ENCODE data around the gene TFCP2L1. TPM values are rescaled to one million over a fixed set of nuclear protein-coding genes. Genes with fewer than 3 reads are reported as not detected.
"Not testable (repeated sequence)": the region's sequence is repeated elsewhere in the genome, so short reads cannot be mapped to it uniquely, and the experiment has no call there.

The TFCP2L1 gene
- total and polyA plus RNA-seq, 5 experiments from 2014 or later = 0.53 TPM; not detected in 4

- peaks cover 0 to 11% (median 0%) of the 10 kb centered on the region in 3 donors for H3K36me3 Mint-ChIP-seq
- peaks cover 15 to 44% (median 23%) of the 10 kb centered on the region in 5 donors for H3K27me3 Mint-ChIP-seq
- DNase-seq (peak in 1 of 10 donors; percentile 7), ATAC-seq (no peak)
- H3K4me1 Mint-ChIP-seq = peaks cover 0 to 6% (median 0%) of the 10 kb centered on the region in 4 donors
- POLR2A ChIA-PET = no interaction called here
- H3K27ac Mint-ChIP-seq = no peak overlapping the region
- H3K9me3 Mint-ChIP-seq = peaks cover 0 to 5% (median 0%) of the 10 kb centered on the region in 9 donors
- H3K4me3 Mint-ChIP-seq = no peak overlapping the region
These were observed 24.8 kb upstream of the TFCP2L1 start for GRCh38 chr2:121309801-121310200.

GRCh38 chr2:121309323-121309722 is 24.3 kb upstream of the TFCP2L1 start:
- no peak overlapping the region for H3K27ac Mint-ChIP-seq
- peaks cover 15 to 49% (median 26%) of the 10 kb centered on the region in 5 donors for H3K27me3 Mint-ChIP-seq
- POLR2A ChIA-PET = no interaction called here
- no peak overlapping the region for H3K4me3 Mint-ChIP-seq
- H3K9me3 Mint-ChIP-seq = peaks cover 0 to 5% (median 0%) of the 10 kb centered on the region in 9 donors
- peaks cover 0 to 11% (median 0%) of the 10 kb centered on the region in 3 donors for H3K36me3 Mint-ChIP-seq
- no peak for ATAC-seq
- peaks cover 0 to 6% (median 0%) of the 10 kb centered on the region in 4 donors for H3K4me1 Mint-ChIP-seq
- DNase-seq = no peak

- POLR2A ChIA-PET = no interaction called here
- Mint-ChIP-seq H3K36me3 (peaks cover 0 to 11% (median 0%) of the 10 kb centered on the region in 3 donors), H3K27me3 (peaks cover 24 to 72% (median 31%) of the 10 kb centered on the region in 5 donors), H3K9me3 (peaks cover 0 to 5% (median 0%) of the 10 kb centered on the region in 9 donors), H3K27ac (no peak overlapping the region), H3K4me3 (no peak overlapping the region), H3K4me1 (peaks cover 0 to 6% (median 0%) of the 10 kb centered on the region in 4 donors)
- ATAC-seq (no peak), DNase-seq (no peak)
These were observed 22.0 kb upstream of the TFCP2L1 start for GRCh38 chr2:121307048-121307447.

- Mint-ChIP-seq H3K36me3 (peaks cover 0 to 11% (median 0%) of the 10 kb centered on the region in 3 donors), H3K27ac (no peak overlapping the region), H3K4me1 (peaks cover 0 to 6% (median 0%) of the 10 kb centered on the region in 4 donors), H3K27me3 (peaks cover 29 to 88% (median 36%) of the 10 kb centered on the region in 5 donors), H3K4me3 (no peak overlapping the region), H3K9me3 (peaks cover 0 to 9% (median 2%) of the 10 kb centered on the region in 9 donors)
- no peak for ATAC-seq
- POLR2A ChIA-PET = no interaction called here
- DNase-seq = no peak
These were observed 19.9 kb upstream of the TFCP2L1 start for GRCh38 chr2:121304941-121305340.

GRCh38 chr2:121303531-121304263 is 18.7 kb upstream of the TFCP2L1 start:
- peaks cover 0 to 11% (median 0%) of the 10 kb centered on the region in 3 donors for H3K36me3 Mint-ChIP-seq
- H3K27ac Mint-ChIP-seq = peak overlapping the region in 1 of 10 donors; percentile 58

GRCh38 chr2:121301190-121301589 is 16.2 kb upstream of the TFCP2L1 start:
- H3K4me3 Mint-ChIP-seq, ATAC-seq, H3K27ac Mint-ChIP-seq, H3K4me1 Mint-ChIP-seq, DNase-seq, H3K36me3 Mint-ChIP-seq, H3K9me3 Mint-ChIP-seq, POLR2A ChIA-PET: not testable (repeated sequence)
- peaks cover 15 to 52% (median 19%) of the 10 kb centered on the region in 5 donors for H3K27me3 Mint-ChIP-seq

More at GRCh38 chr2:121303531-121304263, 18.7 kb upstream of the TFCP2L1 start:
- no peaks in the 10 kb centered on the region for H3K4me1 Mint-ChIP-seq
- POLR2A ChIA-PET = no interaction called here
- peaks cover 0 to 9% (median 2%) of the 10 kb centered on the region in 9 donors for H3K9me3 Mint-ChIP-seq
- DNase-seq (no peak), ATAC-seq (no peak)
- H3K27me3 Mint-ChIP-seq = peaks cover 29 to 77% (median 36%) of the 10 kb centered on the region in 5 donors
- no peak overlapping the region for H3K4me3 Mint-ChIP-seq

GRCh38 chr2:121298476-121298875 is 13.5 kb upstream of the TFCP2L1 start:
- Mint-ChIP-seq H3K27me3 (peaks cover 5 to 30% (median 11%) of the 10 kb centered on the region in 5 donors), H3K4me1 (no peaks in the 10 kb centered on the region), H3K9me3 (peaks cover 0 to 9% (median 0%) of the 10 kb centered on the region in 9 donors), H3K27ac (no peak overlapping the region), H3K36me3 (no peaks in the 10 kb centered on the region), H3K4me3 (no peak overlapping the region)
- POLR2A ChIA-PET = no interaction called here
- no peak for DNase-seq
- no peak for ATAC-seq

- H3K27ac Mint-ChIP-seq, ATAC-seq, POLR2A ChIA-PET, H3K9me3 Mint-ChIP-seq, DNase-seq, H3K36me3 Mint-ChIP-seq, H3K4me1 Mint-ChIP-seq, H3K4me3 Mint-ChIP-seq: not testable (repeated sequence)
- peaks cover 5 to 24% (median 6%) of the 10 kb centered on the region in 5 donors for H3K27me3 Mint-ChIP-seq
These were observed 12.9 kb upstream of the TFCP2L1 start for GRCh38 chr2:121297866-121298265.

- peaks cover 5 to 19% (median 6%) of the 10 kb centered on the region in 5 donors for H3K27me3 Mint-ChIP-seq
- H3K27ac Mint-ChIP-seq = no peak overlapping the region
- POLR2A ChIA-PET = no interaction called here
- ATAC-seq = no peak
- no peak for DNase-seq
- H3K9me3 Mint-ChIP-seq = peaks cover 0 to 9% (median 0%) of the 10 kb centered on the region in 9 donors
- no peak overlapping the region for H3K4me3 Mint-ChIP-seq
- no peaks in the 10 kb centered on the region for H3K4me1 Mint-ChIP-seq
- H3K36me3 Mint-ChIP-seq = no peaks in the 10 kb centered on the region
These were observed 12.3 kb upstream of the TFCP2L1 start for GRCh38 chr2:121297217-121297830.

- H3K27ac Mint-ChIP-seq = no peak overlapping the region
- peaks cover 0 to 5% (median 0%) of the 10 kb centered on the region in 9 donors for H3K9me3 Mint-ChIP-seq
- DNase-seq (no peak), ATAC-seq (no peak)
- no peaks in the 10 kb centered on the region for H3K36me3 Mint-ChIP-seq
- H3K4me3 Mint-ChIP-seq = no peak overlapping the region
- no peaks in the 10 kb centered on the region for H3K4me1 Mint-ChIP-seq
- peaks cover 0 to 13% (median 3%) of the 10 kb centered on the region in 5 donors for H3K27me3 Mint-ChIP-seq
- POLR2A ChIA-PET = no interaction called here
These were observed 11.1 kb upstream of the TFCP2L1 start for GRCh38 chr2:121295911-121296650.

- POLR2A ChIA-PET = no interaction called here
- Mint-ChIP-seq H3K36me3 (no peaks in the 10 kb centered on the region), H3K27ac (no peak overlapping the region), H3K9me3 (peaks cover 0 to 1% (median 0%) of the 10 kb centered on the region in 9 donors), H3K27me3 (peaks cover 0 to 12% (median 3%) of the 10 kb centered on the region in 5 donors), H3K4me1 (no peaks in the 10 kb centered on the region), H3K4me3 (no peak overlapping the region)
- ATAC-seq (no peak), DNase-seq (no peak)
These were observed 10.2 kb upstream of the TFCP2L1 start for GRCh38 chr2:121294881-121295840.
